Heart left ventricle (tissue), 13 donors: ENCODE measurements around the gene ACAP3.
A peak's percentile ranks its signal among the peaks of the same experiment; 100 is the strongest.

Experiments
- POLR2A ChIP-seq, 2 donors: fragments of 450-650 bp; IDR thresholded peaks; one replicate each; pipeline ENCODE4 v1.6.1; 2017; ENCODE audit warnings: antibody characterized with exemption in 2 of 2, mild to moderate bottlenecking in 2 of 2, moderate library complexity in 2 of 2
- TF ChIP-seq, protein P1 (sequence below), 12 donors: fragments of 200-600 bp; sonication (generic) in 4 of 12; IDR thresholded peaks; one replicate each; pipeline versions ENCODE4 v1.5.0 to v1.8.0; 2018 to 2022; ENCODE audit warnings: antibody characterized with exemption in 12 of 12, mild to moderate bottlenecking in 5 of 12
- donor health status: ischemic (EF 13 %, LVEDD 7.1; RV severe dilation, severe dysfunction).
- donor health status: DM: no; HTN: yes; CAD: no.
- donor health status: DM: no; HTN: no; CAD: no.
- donor health status: ischemic (EF 25% LVEDD 6.9; RV normal size, moderate dysfunction).
- donor health status: ischemic (EF 25% LVEDD 5.7; RV mildly dilated, moderate dysfunction).
- donor health status: ischemic (EF 35%, LVEDD 5.7; RV mildly dilated, moderate dysfunction).
- donor health status: nonischemic (EF 11% LVEDD 7.7; RV severe dilation, severe dysfunction).
- donor health status: DM: yes; HTN: yes; CAD: no.
- donor health status: PGD.
- donor health status: ischemic (EF 29% LVEDD 5.4; RV normal size, mild dysfunction).
- donor health status: nonischemic (EF 23%, LVEDD 6.1; RV moderate dilation, normal function).

DNA sequence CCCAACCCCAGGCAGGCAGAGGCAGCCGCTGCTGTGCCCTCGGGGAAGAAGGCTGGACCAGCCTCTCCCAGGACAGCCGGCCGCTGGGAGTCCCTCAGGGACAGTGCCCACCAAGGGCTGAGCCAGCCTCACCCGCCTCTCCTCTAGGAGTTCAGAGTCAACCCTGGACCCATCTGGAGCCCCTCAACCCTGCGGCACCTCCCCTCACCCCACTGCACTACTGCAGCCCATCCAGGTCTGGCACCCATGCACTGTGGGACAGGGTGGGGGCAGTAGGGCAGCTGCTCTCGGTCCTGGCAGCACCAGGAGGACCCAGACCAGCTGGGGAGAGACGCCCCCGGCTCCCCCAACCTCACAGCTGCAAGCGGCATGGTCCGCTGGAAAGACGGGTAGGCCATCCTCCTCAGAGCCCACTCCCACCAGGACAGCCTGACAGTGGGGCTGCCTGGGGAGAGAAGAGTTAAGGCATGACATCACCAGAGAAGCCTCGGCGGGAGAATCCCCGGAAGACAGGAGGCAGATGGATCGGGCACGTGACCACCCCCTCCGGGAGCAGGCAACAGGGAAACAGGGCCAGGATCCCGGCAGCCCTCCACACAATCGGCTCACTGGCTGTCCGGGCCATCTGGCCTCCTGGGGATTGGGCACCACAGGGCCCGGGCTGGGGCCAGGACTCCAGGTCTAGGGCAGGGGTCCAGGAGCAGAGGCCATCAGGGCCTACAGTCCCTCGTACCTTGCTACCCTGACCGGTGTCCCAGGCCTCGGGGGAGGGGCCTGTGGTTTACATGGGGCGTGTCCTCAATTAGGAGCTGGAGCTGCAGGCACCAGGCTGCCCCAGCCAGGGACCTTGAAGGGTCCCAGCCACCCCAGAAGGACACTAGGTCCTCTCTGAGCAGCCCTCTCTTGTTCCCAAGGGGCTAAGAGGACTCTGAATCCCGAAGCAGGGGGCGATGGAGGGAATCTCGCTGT is 3.1 kb downstream of the ACAP3 start:
- TF ChIP-seq, protein P1, sequence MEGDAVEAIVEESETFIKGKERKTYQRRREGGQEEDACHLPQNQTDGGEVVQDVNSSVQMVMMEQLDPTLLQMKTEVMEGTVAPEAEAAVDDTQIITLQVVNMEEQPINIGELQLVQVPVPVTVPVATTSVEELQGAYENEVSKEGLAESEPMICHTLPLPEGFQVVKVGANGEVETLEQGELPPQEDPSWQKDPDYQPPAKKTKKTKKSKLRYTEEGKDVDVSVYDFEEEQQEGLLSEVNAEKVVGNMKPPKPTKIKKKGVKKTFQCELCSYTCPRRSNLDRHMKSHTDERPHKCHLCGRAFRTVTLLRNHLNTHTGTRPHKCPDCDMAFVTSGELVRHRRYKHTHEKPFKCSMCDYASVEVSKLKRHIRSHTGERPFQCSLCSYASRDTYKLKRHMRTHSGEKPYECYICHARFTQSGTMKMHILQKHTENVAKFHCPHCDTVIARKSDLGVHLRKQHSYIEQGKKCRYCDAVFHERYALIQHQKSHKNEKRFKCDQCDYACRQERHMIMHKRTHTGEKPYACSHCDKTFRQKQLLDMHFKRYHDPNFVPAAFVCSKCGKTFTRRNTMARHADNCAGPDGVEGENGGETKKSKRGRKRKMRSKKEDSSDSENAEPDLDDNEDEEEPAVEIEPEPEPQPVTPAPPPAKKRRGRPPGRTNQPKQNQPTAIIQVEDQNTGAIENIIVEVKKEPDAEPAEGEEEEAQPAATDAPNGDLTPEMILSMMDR (IDR thresholded peaks at IDR 0.05) = no peak
- peak in 1 of 2 donors; percentile 16 for TF ChIP-seq POLR2A (IDR thresholded peaks at IDR 0.05)
